GM19238 (cell line): ENCODE measurements around the gene CRIP2.

Experiments
- DNase-seq: peaks from one replicate; pipeline ENCODE4 v3.0.0; 2011; ENCODE audit warnings: low spot score; ENCODE audit not compliant: insufficient read length

Gene CRIP2

DNA sequence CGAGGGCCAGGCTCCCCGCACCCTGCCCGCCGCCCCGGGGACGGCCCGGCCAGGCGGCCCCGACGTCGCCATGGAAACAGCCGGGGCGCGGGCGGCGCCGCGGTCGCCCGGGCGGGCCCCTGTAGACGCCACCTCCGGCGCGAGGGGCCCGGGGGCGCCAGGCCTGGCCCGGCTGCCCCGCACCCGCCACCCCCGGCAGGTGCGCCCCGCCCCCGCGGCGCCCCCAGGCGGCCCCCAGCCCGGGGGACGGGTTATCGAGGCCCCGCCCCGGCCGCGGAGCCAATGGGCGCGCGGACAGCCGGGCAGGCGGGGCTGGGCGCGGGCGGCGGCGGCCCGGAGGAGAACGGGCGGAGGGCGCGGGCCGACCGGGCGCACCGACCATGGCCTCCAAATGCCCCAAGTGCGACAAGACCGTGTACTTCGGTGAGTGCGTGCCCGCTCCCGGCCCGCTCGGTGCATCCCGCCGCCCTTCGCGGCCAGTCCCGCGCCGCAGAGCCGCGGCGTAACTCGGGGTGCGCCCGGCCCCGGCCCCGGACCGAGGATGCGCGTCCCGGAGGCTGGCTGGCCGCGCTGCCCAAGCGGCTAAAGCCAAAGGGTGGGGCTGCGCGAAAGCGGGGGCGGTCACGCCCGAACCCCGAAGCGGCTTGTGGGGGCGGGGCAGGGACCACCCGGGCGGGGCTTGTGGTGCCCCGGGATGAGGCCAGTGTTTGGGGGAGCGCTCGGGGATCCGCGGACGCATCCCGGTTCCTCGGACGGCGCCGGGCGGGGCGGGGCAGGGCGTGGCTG is at the start of gene CRIP2:
CRIP2 (plus strand) TSS at position 339 of the 786 bp plus-strand sequence; CDS start at position 381, 42 bp downstream.
- DNase-seq, result peak; percentile 72

DNA sequence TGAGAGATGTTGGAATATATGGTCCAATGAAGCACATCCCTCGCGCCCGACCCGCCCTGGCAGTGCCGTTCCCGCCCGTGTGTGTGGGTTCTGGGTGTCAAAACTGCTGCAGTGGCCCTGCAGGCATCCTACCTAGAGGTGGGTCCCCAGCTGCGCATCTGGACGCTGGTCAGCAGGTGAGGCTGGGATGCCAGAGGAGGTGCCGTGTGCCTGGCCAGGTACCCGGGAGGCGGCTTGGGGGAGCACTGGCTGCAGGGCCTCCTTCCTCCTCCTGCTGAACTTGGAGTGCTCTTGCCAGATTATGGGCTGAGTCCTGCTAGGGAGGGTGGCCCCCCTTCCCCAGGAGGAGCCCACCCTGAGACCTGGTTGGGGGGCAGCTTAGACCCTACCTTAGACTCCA is 49.8 kb upstream of the CRIP2 start:
- no peak for DNase-seq

DNA sequence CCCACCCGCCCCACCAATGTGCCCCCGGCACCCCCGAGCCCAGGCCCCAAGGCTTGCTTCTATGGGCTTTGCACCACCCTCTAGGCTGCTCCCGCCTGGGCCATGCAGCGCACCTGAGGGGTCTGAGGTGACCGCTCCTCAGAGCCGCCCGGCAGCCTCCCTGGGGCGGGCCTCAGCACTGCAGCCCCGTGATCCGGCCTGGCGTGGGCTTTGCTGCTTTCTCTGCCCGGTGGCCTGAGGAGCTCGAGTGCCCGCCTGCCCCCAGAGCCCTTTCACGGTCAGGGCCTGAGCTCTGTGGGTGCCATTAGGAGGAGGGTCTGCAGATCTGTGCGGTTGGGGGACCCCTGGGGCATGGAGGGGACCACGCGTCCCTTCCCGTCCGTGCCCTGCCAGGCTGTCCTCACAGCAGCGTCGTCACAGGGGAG is 48.8 kb upstream of the CRIP2 start:
- no peak for DNase-seq

- no peak for DNase-seq
These were observed 48.0 kb upstream of the CRIP2 start for GRCh38 chr14:105426416-105427130.

DNA sequence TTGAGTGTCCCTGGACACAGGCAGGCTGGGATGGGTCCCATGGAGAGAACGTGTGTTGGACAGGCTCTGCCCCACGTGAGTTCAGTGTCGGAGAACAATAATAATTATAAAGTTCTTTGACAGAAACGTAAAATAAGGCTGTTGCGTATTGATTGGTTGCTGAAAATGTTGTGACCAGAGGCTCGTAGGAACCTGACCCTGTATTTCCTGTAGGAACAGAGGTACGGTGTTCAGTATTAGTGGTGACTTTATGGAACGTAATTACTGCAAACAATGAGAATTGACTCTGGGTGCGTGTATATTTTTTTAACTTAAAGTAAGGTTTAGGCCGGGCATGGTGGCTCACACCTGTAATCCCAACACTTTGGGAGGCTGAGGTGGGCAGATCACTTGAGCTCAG is 47.2 kb upstream of the CRIP2 start:
- no peak for DNase-seq

- DNase-seq, result no peak
These were observed 46.6 kb upstream of the CRIP2 start for GRCh38 chr14:105427936-105428485.

DNA sequence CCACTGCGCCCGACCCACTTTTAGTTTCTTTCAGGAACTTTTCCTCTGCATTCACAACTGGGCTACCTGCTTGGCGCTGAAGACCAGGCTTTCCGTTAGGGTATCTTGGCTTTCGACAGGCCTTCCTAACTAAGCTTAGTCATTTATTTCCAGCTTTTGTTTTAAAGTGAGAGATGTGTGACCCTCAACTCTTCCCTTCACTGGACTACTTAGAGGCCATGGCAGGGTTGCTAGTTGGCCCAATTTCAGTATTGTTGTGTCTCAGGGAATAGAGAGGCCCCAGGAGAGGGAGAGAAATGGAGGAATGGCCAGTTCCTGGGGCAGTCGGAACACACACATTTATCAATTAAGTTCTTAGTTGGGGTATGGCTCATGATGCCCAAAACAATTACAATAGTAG is 44.6 kb upstream of the CRIP2 start:
- DNase-seq, result no peak

DNA sequence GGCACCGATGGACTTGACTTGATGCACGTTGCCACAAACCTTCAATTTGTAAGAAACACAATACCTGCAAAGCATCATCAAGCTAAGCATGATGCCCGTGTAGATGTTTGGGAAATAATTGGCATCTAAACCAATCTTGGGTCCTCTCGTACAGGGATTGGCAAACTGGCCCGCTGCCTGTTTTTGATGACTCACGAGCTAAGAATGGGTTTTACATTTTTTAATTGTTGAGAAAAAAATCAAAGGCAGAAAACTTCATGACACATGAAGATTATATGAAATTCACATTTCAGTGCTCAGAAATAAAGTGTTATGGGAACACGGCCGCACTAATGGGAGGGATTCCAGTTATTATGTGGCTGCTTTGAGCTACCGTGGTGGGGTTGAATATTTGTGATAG is 44.1 kb upstream of the CRIP2 start:
- DNase-seq, result no peak

- DNase-seq, result no peak
These were observed 43.4 kb upstream of the CRIP2 start for GRCh38 chr14:105431256-105431655.

- no peak for DNase-seq
These were observed 42.0 kb upstream of the CRIP2 start for GRCh38 chr14:105432657-105433056.

GRCh38 chr14:105433161-105433605 is 41.4 kb upstream of the CRIP2 start:
- no peak for DNase-seq

DNA sequence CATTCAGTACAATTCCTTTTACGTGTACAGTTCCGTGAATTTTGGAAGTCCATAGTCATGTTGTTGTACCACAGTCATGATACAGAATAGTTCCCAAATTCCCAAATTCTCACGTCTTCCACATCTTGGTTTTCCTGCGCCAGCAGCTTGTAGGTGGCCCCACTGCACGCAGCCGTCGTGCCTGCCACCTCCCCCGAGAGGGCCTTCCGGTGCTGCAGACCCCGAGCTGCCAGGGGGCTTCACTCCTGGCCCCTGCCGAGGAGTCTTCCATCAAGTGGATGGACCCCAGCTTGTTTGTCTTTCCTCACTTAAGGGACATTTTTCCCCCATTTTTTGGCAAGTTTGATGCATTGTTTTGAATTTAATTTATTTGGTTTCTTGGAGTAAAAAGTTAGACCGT is 38.2 kb upstream of the CRIP2 start:
- no peak for DNase-seq

DNA sequence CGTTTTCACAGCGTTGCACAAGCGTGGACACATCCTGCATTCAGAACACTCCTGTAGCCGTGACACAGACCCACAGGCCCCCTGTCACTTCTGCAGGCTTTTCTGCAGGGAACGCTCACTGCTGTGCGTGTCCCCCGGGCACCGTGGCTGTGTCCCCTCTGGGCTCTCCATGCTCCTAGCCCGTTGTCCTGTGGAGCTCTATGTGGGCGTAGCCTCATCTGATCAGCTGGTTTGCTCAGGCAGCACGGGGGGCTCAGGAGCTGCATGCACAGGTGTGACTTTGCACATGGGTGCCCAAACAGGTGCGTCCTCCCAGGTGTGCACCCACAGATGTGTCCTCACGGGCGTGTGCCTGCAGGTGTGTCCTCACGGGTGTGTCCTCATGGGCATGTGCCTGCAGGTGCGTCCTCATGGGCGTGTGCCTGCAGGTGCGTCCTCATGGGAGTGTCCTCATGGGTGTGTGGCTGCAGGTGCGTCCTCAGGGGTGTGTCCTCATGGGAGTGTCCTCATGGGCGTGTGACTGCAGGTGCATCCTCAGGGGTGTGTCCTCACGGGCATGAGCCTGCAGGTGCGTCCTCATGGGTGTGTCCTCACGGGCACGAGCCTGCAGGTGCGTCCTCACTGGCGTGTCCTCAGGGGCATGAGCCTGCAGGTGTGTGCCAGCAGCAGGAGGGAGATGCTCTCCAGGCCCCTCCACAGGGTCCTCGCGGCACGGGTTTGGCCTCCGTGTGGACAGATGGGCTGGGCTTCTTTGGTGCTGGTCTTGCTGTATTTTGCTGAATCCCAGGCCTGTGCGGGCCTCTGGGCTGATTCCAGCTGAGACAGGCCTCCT is 37.5 kb upstream of the CRIP2 start:
- no peak for DNase-seq

DNA sequence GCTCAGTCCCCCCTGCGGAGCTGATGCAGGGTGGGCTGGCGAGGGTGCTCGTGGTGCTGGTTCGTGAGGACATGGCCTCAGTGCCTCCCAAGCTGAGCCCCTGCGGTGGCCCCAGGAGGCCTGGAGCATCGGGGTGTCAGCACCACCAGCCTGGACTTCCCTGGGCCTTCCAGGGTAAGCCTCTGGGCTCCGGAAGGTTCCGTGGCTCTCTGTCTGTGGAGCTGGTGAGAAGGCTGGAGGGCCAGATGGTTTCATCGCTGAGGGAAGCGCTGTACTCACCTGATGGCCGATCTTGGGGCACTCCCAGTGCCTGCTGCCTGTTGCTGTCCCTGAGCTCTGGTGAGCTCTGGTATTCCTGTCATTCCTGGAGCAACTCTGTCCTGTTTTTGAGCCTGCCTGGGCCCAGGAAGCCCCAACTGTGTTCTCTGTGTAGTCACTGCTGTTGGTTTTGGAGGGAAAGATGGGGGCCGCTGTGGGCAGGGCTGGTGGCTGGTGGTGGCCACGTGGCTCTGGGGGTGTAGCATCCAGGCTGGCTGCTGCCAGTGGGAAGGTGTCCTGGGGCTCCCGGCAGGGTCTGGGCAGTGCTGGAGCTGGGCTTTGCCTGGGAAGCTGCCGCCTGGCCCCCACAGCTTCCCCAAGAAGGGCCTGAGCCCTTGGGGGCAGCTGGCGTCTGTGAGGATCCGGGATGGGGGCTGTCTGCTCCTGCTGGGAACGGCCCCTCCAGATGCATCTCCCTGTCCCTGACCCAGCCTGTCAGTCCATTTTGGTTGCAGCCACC is 36.7 kb upstream of the CRIP2 start:
- DNase-seq, result no peak

- no peak for DNase-seq
These were observed 35.4 kb upstream of the CRIP2 start for GRCh38 chr14:105439179-105439578.

- no peak for DNase-seq
These were observed 34.7 kb upstream of the CRIP2 start for GRCh38 chr14:105439710-105440553.

DNA sequence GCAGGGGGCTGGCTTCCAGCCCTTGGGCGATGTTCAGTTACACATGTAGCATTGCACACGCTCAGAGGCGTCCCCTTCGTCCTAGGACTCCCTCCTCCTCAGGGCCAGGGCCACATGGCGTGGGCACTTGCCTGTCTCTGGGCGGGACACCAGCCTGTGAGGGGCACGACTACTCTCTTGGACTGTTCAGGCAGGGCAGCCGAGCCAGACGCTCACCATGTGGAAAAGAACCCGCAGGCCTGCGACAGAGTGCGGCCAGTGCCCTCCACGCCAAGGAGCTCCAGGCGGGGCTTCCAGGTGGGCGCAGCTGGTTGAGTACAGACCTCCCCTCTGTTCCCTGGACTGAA is 34.1 kb upstream of the CRIP2 start:
- no peak for DNase-seq

GRCh38 chr14:105440992-105441391 is 33.6 kb upstream of the CRIP2 start:
- DNase-seq, result no peak

DNA sequence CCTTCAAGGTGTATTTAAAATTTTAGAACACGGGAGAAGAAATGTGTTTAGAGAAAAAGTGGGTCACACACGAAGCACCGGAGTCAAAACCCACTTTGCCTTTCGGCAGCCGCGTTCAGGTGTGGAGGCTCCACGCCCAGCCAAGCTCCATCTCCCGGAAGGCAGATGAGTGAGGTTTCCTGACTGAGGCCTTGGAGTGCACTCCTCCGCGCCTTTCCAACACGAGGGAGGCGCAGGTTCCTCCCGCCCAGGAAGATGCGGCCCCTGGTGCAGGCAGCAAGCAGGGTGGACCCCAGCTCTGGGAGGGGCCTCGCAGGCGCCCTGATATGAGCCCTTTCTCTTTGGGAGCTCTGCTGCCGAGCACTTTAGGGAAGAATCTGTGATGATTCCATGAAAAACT is 32.5 kb upstream of the CRIP2 start:
- DNase-seq, result no peak

DNA sequence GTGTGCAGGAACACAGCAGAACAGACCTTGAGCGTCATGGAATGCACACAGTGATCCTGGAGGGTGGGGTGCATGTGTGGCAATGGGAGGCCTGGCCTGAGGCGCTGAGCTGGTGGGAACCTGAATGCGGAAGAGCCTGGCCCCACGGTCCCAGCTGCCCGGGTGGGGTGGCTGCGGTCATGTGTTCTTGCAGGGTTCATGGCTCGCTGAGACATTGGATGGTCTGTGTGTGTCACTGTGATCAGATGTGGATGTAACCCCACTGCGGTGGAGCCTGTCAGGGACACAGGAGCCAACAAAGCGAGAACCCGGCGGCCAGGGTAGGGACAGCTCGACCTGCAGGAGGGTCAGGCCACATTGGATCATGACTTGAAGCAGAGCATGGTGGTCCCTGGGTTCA is 31.8 kb upstream of the CRIP2 start:
- DNase-seq, result no peak
